HepG2 (cell line): ENCODE data around the gene BBC3. TPM values are rescaled to one million over a fixed set of nuclear protein-coding genes. Genes with fewer than 3 reads are reported as not detected.

Source experiments
- AHR ChIP-seq: IDR thresholded peaks from 2 replicates; pipeline ENCODE4 v1.6.1; 2018; ENCODE audit warnings: missing genetic modification reagents, missing compliant biosample characterization
- DR1 ChIP-seq: sonication (generic); formaldehyde crosslinking; IDR thresholded peaks from 2 replicates; pipeline ENCODE4 v1.8.0; 2021; ENCODE audit warnings: mild to moderate bottlenecking, missing genetic modification reagents, inconsistent platforms
- EEA1 ChIP-seq: sonication (generic); formaldehyde crosslinking; IDR thresholded peaks from 2 replicates; pipeline ENCODE4 v1.5.1; 2020; ENCODE audit warnings: mild to moderate bottlenecking, missing genetic modification reagents, borderline replicate concordance
- JDP2 ChIP-seq: sonication (generic); formaldehyde crosslinking; IDR thresholded peaks from 2 replicates; pipeline ENCODE4 v1.8.1; 2022; ENCODE audit warnings: missing genetic modification reagents, borderline replicate concordance
- KLF12 ChIP-seq: sonication (generic); formaldehyde crosslinking; IDR thresholded peaks from 2 replicates; pipeline ENCODE4 v1.4.0; 2020; ENCODE audit warnings: missing genetic modification reagents, borderline replicate concordance
- NFKB2 ChIP-seq: sonication (generic); formaldehyde crosslinking; IDR thresholded peaks from 2 replicates; pipeline ENCODE4 v1.4.0; 2020; ENCODE audit warnings: missing genetic modification reagents, borderline replicate concordance
- NRL ChIP-seq: sonication (generic); formaldehyde crosslinking; IDR thresholded peaks from 2 replicates; pipeline ENCODE4 v1.5.0; 2020; ENCODE audit warnings: missing genetic modification reagents, mild to moderate bottlenecking, moderate library complexity, borderline replicate concordance
- SRSF1 ChIP-seq: fragments of 200-400 bp; formaldehyde crosslinking; optimal IDR thresholded peaks from 2 replicates; pipeline ENCODE3; 2017; ENCODE audit warnings: mild to moderate bottlenecking, low read depth, low read length, moderate library complexity
- ZBTB7A ChIP-seq: sonication (generic); formaldehyde crosslinking; IDR thresholded peaks from 2 replicates; pipeline ENCODE4 v1.8.0; 2022; ENCODE audit warnings: mild to moderate bottlenecking, missing genetic modification reagents
- ZIK1 ChIP-seq: sonication (generic); formaldehyde crosslinking; IDR thresholded peaks from 2 replicates; pipeline ENCODE4 v1.5.0; 2020; ENCODE audit warnings: mild to moderate bottlenecking, low read depth, missing genetic modification reagents, borderline replicate concordance
- ZNF563 ChIP-seq: sonication (generic); formaldehyde crosslinking; IDR thresholded peaks from 2 replicates; pipeline ENCODE4 v1.8.0; 2022; ENCODE audit warnings: mild to moderate bottlenecking, moderate library complexity, missing genetic modification reagents
- polyA plus RNA-seq, 8 experiments: library from polyadenylated mRNA; depleted of rRNA in 3 of 8; stranded (reverse) in 7 of 8; unstranded in 1 of 8; fragments of >200 nt; fragmentation: Illumina TruSeq in 4 of 8; extraction: Trizol in 4 of 8; gene quantifications; 2 replicates each; pipeline versions ENCODE4 v1.2.1 to v1.2.3, GENCODE V29; 2011 to 2016; ENCODE audit warnings: low read depth in 4 of 8, missing spikeins in 1 of 8, mixed read lengths in 1 of 8; ENCODE audit not compliant: insufficient read depth in 1 of 8
- total RNA-seq, 5 experiments: library from RNA; depleted of rRNA; stranded (reverse); fragments of >200 nt; fragmentation: Illumina TruSeq; extraction: Trizol; gene quantifications; 2 replicates each; pipeline ENCODE4 v1.2.3, GENCODE V29; 2016; ENCODE audit warnings: low read depth in 1 of 5
- TF ChIP-seq, protein P1 (sequence below): sonication (generic); formaldehyde crosslinking; IDR thresholded peaks from 2 replicates; pipeline ENCODE4 v1.5.0; 2020; ENCODE audit warnings: mild to moderate bottlenecking, missing genetic modification reagents, borderline replicate concordance
- TF ChIP-seq, protein P2 (sequence below): sonication (generic); formaldehyde crosslinking; IDR thresholded peaks from 2 replicates; pipeline ENCODE4 v1.5.0; 2020; ENCODE audit warnings: missing genetic modification reagents, mild to moderate bottlenecking, borderline replicate concordance
- TF ChIP-seq, protein P3 (sequence below): sonication (generic); formaldehyde crosslinking; IDR thresholded peaks from 2 replicates; pipeline ENCODE4 v1.4.0; 2020; ENCODE audit warnings: missing genetic modification reagents
- TF ChIP-seq, protein P4 (sequence below): sonication (generic); formaldehyde crosslinking; IDR thresholded peaks from 2 replicates; pipeline ENCODE4 v1.8.1; 2023; ENCODE audit warnings: mild to moderate bottlenecking, missing genetic modification reagents, borderline replicate concordance
- TF ChIP-seq, protein P5 (sequence below): conservative IDR thresholded peaks from 2 replicates; pipeline ENCODE4 v1.6.1; 2018; ENCODE audit warnings: missing genetic modification reagents
- TF ChIP-seq, protein P6 (sequence below): sonication (generic); formaldehyde crosslinking; IDR thresholded peaks from 2 replicates; pipeline ENCODE4 v1.4.0; 2020; ENCODE audit warnings: missing genetic modification reagents

The BBC3 gene
- total and polyA plus RNA-seq, 2 of the 13 experiments (the other 11 are each of a cell fraction or from before 2014, with no cell fraction given), result 6.1 to 8.8 TPM

DNA sequence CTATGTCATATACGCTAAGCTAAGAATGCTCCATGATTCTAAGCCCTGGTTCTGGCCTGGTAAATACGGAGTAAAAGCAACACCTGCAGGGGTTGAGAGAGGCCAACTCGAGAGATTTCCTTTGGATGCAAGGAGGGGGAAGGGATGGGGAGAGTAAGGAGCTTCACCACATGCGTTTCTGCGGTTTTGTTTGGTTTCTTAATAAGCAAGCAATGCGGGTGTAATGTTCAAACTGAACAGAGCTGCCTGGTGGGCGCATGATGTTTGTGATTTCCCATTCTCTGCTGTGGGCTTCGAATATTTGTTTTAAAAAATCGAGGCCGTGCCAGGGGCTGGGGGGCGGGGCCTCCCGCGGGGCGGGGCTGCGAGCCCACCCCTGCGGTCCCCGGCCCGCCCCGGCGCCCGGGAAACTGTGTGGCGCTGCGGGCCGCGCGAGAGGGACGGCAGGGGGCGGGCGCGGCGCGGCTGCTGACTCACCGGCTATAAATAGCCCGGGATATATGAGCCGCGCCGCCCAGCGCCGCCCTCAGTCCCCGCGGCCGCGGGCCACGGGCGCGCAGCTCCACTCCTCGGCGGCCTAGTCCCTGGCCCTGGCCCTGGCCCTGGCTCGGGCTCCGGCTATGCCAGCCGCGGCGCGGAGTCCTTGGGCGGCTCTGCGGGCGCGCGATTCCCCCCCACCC lies 5.1 kb downstream of the BBC3 start (continued):
- TF ChIP-seq, protein P1, sequence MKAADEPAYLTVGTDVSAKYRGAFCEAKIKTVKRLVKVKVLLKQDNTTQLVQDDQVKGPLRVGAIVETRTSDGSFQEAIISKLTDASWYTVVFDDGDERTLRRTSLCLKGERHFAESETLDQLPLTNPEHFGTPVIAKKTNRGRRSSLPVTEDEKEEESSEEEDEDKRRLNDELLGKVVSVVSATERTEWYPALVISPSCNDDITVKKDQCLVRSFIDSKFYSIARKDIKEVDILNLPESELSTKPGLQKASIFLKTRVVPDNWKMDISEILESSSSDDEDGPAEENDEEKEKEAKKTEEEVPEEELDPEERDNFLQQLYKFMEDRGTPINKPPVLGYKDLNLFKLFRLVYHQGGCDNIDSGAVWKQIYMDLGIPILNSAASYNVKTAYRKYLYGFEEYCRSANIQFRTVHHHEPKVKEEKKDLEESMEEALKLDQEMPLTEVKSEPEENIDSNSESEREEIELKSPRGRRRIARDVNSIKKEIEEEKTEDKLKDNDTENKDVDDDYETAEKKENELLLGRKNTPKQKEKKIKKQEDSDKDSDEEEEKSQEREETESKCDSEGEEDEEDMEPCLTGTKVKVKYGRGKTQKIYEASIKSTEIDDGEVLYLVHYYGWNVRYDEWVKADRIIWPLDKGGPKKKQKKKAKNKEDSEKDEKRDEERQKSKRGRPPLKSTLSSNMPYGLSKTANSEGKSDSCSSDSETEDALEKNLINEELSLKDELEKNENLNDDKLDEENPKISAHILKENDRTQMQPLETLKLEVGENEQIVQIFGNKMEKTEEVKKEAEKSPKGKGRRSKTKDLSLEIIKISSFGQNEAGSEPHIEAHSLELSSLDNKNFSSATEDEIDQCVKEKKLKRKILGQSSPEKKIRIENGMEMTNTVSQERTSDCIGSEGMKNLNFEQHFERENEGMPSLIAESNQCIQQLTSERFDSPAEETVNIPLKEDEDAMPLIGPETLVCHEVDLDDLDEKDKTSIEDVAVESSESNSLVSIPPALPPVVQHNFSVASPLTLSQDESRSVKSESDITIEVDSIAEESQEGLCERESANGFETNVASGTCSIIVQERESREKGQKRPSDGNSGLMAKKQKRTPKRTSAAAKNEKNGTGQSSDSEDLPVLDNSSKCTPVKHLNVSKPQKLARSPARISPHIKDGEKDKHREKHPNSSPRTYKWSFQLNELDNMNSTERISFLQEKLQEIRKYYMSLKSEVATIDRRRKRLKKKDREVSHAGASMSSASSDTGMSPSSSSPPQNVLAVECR (CRISPR knock-in tag), result peak; percentile 80
- TF ChIP-seq DR1 (peak; percentile 94; the same call in 1 of the 2 replicates), KLF12 (peak; percentile 75; the same call in 1 of the 2 replicates), ZIK1 (peak; percentile 87; the same call in 1 of the 2 replicates), NRL (peak; percentile 34; the same call in 1 of the 2 replicates), JDP2 (CRISPR knock-in tag) (no peak), SRSF1 (peak; percentile 59), AHR (CRISPR knock-in tag) (no peak), EEA1 (CRISPR knock-in tag) (0 out of 2 replicates have a peak, but pooled peaks have one; percentile 53), ZNF563 (CRISPR knock-in tag) (peak; percentile 88), ZBTB7A (CRISPR knock-in tag) (0 out of 2 replicates have a peak, but pooled peaks have one; percentile 61), NFKB2 (CRISPR knock-in tag) (peak; percentile 58; the same call in 1 of the 2 replicates)
- TF ChIP-seq, protein P2, sequence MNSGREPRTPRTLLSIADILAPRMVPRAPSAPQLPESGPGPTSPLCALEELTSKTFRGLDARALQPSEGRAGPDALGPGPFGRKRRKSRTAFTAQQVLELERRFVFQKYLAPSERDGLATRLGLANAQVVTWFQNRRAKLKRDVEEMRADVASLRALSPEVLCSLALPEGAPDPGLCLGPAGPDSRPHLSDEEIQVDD (CRISPR knock-in tag), result peak; percentile 56; the same call in 1 of the 2 replicates
- TF ChIP-seq, protein P3, sequence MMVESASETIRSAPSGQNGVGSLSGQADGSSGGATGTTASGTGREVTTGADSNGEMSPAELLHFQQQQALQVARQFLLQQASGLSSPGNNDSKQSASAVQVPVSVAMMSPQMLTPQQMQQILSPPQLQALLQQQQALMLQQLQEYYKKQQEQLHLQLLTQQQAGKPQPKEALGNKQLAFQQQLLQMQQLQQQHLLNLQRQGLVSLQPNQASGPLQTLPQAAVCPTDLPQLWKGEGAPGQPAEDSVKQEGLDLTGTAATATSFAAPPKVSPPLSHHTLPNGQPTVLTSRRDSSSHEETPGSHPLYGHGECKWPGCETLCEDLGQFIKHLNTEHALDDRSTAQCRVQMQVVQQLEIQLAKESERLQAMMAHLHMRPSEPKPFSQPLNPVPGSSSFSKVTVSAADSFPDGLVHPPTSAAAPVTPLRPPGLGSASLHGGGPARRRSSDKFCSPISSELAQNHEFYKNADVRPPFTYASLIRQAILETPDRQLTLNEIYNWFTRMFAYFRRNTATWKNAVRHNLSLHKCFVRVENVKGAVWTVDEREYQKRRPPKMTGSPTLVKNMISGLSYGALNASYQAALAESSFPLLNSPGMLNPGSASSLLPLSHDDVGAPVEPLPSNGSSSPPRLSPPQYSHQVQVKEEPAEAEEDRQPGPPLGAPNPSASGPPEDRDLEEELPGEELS (CRISPR knock-in tag), result peak; percentile 35; the same call in 1 of the 2 replicates
- TF ChIP-seq, protein P4, sequence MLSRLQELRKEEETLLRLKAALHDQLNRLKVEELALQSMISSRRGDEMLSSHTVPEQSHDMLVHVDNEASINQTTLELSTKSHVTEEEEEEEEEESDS (CRISPR knock-in tag), result no peak
- TF ChIP-seq, protein P5, sequence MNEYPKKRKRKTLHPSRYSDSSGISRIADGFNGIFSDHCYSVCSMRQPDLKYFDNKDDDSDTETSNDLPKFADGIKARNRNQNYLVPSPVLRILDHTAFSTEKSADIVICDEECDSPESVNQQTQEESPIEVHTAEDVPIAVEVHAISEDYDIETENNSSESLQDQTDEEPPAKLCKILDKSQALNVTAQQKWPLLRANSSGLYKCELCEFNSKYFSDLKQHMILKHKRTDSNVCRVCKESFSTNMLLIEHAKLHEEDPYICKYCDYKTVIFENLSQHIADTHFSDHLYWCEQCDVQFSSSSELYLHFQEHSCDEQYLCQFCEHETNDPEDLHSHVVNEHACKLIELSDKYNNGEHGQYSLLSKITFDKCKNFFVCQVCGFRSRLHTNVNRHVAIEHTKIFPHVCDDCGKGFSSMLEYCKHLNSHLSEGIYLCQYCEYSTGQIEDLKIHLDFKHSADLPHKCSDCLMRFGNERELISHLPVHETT, result peak; percentile 46
- TF ChIP-seq, protein P6, sequence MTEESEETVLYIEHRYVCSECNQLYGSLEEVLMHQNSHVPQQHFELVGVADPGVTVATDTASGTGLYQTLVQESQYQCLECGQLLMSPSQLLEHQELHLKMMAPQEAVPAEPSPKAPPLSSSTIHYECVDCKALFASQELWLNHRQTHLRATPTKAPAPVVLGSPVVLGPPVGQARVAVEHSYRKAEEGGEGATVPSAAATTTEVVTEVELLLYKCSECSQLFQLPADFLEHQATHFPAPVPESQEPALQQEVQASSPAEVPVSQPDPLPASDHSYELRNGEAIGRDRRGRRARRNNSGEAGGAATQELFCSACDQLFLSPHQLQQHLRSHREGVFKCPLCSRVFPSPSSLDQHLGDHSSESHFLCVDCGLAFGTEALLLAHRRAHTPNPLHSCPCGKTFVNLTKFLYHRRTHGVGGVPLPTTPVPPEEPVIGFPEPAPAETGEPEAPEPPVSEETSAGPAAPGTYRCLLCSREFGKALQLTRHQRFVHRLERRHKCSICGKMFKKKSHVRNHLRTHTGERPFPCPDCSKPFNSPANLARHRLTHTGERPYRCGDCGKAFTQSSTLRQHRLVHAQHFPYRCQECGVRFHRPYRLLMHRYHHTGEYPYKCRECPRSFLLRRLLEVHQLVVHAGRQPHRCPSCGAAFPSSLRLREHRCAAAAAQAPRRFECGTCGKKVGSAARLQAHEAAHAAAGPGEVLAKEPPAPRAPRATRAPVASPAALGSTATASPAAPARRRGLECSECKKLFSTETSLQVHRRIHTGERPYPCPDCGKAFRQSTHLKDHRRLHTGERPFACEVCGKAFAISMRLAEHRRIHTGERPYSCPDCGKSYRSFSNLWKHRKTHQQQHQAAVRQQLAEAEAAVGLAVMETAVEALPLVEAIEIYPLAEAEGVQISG (CRISPR knock-in tag), result peak; percentile 84
